ENCODE results near the gene CARD9. TPM values are rescaled to one million over a fixed set of nuclear protein-coding genes. Genes with fewer than 3 reads are reported as not detected.

CARD9 gene
- polyA plus RNA-seq, 1 of the 3 experiments (the other 2 are of a cell fraction), result 1.1 TPM

DNA sequence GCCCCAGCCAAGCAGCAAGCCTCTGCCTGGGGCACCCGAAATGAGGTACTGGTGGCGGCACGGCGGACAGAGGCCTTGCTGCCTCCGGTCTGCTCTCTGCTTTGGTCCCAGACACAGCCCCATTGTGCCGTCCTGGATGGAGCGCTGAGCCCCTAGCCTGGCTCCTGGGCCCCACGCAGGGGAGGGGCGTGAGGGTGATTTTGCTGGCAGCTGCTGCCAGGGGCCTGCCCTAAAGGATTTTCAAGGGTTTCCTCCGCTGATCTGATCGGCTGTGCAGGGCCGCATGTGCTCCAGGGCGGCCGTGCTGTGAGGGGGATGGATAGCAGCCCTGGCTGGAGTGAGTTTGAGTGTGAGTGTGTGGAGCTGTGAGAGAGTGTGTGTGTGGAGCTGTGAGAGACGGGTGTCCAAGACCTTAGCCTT, 44.8 kb downstream of the CARD9 start:
- Histone ChIP-seq H3K79me2 (ENCODE audit: insufficient read depth) (peaks cover 52% of the 10 kb centered on the region), H3K4me2 (peak overlapping the region; percentile 100), H3K4me3 (ENCODE audit: low read depth in 2 of 2, low read length in 1 of 2) (peak overlapping the region; percentile 82 to 84), H3K27me3 (ENCODE audit: insufficient read depth) (no peaks in the 10 kb centered on the region), H3K4me1 (ENCODE audit: control insufficient read depth in 1 of 2, insufficient read depth in 2 of 2, low read depth in 1 of 2, low read length in 1 of 2) (peaks cover 24 to 49% of the 10 kb centered on the region in 2 experiments), H3K9me2 (no peaks in the 10 kb centered on the region), H3F3A (replicated peaks; ENCODE audit: insufficient read depth) (peaks cover 3% of the 10 kb centered on the region), H2AFZ (ENCODE audit: low read depth) (no peak overlapping the region), H3K9ac (peak overlapping the region; percentile 85), H3K36me3 (replicated peaks in 1 of 2; ENCODE audit: control insufficient read depth in 1 of 2, insufficient read depth in 2 of 2, low read length in 1 of 2) (peaks cover 0 to 5% of the 10 kb centered on the region in 2 experiments), H3K27ac (ENCODE audit: low read depth in 2 of 2, low read length in 1 of 2) (peak overlapping the region; percentile 50 to 89; a peak in 3 of 4 replicates), H4K20me1 (ENCODE audit: insufficient read depth) (peaks cover 45% of the 10 kb centered on the region), H3K9me3 (no peaks in the 10 kb centered on the region)
- peak; percentile 72 for DNase-seq
- no peak for TF ChIP-seq NRF1 (IDR thresholded peaks at IDR 0.05; ENCODE audit: low read depth, low read length)
- TF ChIP-seq TAF1 (IDR thresholded peaks at IDR 0.05; ENCODE audit: borderline replicate concordance, low read depth, low read length), result no peak
- TF ChIP-seq MXI1 (IDR thresholded peaks at IDR 0.05; ENCODE audit: low read depth, low read length), result peak; percentile 23; the same call in 1 of the 2 replicates
- WGBS (ENCODE audit: low lambda C conversion rate), result 32% methylated on average over 10 of the region's 15 CpGs
- POLR2A ChIA-PET, result interaction anchor here (2.1 kb wide), 1 partner anchor 35 kb away, joined by 11 read pairs; the partner anchor contains the start of gene DNLZ
- CTCF ChIA-PET, result interaction anchor here (1.0 to 8.1 kb wide), 6 partner anchors 9 to 72 kb away, joined by 3 to 60 read pairs (median 8); partner anchors contain the start of gene DNLZ

DNA sequence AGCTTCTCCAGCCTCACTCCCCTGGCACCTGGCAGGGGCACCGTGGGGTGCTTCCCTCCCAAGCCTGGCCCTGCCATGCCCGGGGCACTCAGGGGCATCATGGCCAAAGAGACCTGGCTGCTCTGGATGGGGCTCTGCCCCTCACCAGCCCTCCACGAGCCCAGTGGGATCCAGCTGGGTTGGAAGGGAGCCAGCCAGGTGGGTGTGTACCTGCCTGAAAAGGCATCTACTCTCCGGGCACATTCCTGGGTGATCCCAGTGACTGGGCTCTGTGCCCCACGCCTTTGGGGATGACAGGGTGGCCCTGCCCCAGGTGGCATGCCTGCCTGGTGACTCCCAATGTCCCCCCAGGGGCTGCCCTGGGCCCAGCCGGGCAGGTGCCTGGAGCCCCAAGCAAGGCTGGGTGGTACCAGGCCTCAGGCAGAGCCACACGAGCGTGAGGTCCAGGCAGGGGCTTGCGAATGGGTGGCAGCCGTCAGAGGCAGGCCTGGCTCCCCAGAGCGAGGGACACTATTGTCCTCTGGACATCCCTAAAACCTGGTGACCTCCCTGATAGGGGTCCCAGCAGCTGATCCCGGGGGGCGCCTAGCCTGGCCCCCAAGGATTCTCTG, 45.4 kb downstream of the CARD9 start:
- 13% methylated on average over 3 of the region's 13 CpGs for WGBS (ENCODE audit: low lambda C conversion rate)
- peak overlapping the region; percentile 85 for H3K9ac ChIP-seq
- no peaks in the 10 kb centered on the region for H3K27me3 ChIP-seq (ENCODE audit: insufficient read depth)
- H2AFZ ChIP-seq (ENCODE audit: low read depth), result no peak overlapping the region
- peak overlapping the region; percentile 100 for H3K4me2 ChIP-seq
- peaks cover 3% of the 10 kb centered on the region for H3F3A ChIP-seq (replicated peaks; ENCODE audit: insufficient read depth)
- peak; percentile 56 for DNase-seq
- H3K27ac ChIP-seq (ENCODE audit: low read depth in 2 of 2, low read length in 1 of 2), result peak overlapping the region; percentile 50 to 89; a peak in 3 of 4 replicates
- H4K20me1 ChIP-seq (ENCODE audit: insufficient read depth), result peaks cover 41% of the 10 kb centered on the region
- TF ChIP-seq MEF2A (IDR thresholded peaks at IDR 0.05; ENCODE audit: borderline replicate concordance, low read depth) (no peak), FOXM1 (IDR thresholded peaks at IDR 0.05; ENCODE audit: low read depth) (no peak), EP300 (IDR thresholded peaks at IDR 0.05; ENCODE audit: borderline replicate concordance in 1 of 2, low read depth in 1 of 2, low read length in 1 of 2) (no peak), RAD21 (IDR thresholded peaks at IDR 0.05; ENCODE audit: low read length) (no peak), RCOR1 (IDR thresholded peaks at IDR 0.05; ENCODE audit: low read length) (no peak), CHD2 (IDR thresholded peaks at IDR 0.05; ENCODE audit: low read length, partially characterized antibody) (no peak), NRF1 (IDR thresholded peaks at IDR 0.05; ENCODE audit: low read depth, low read length) (no peak), SMC3 (IDR thresholded peaks at IDR 0.05; ENCODE audit: low read depth, low read length) (no peak), JUND (IDR thresholded peaks at IDR 0.05) (no peak), GATA2 (CRISPR knock-in tag; IDR thresholded peaks at IDR 0.05) (no peak), MXI1 (IDR thresholded peaks at IDR 0.05; ENCODE audit: low read depth, low read length) (0 out of 2 replicates have a peak, but pooled peaks have one; percentile 13), NFIC (IDR thresholded peaks at IDR 0.05; ENCODE audit: borderline replicate concordance) (no peak)
- TF ChIP-seq, protein P1, sequence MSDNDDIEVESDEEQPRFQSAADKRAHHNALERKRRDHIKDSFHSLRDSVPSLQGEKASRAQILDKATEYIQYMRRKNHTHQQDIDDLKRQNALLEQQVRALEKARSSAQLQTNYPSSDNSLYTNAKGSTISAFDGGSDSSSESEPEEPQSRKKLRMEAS (IDR thresholded peaks at IDR 0.05; ENCODE audit: low read depth), result 0 out of 2 replicates have a peak, but pooled peaks have one; percentile 7
- TF ChIP-seq, protein P2, sequence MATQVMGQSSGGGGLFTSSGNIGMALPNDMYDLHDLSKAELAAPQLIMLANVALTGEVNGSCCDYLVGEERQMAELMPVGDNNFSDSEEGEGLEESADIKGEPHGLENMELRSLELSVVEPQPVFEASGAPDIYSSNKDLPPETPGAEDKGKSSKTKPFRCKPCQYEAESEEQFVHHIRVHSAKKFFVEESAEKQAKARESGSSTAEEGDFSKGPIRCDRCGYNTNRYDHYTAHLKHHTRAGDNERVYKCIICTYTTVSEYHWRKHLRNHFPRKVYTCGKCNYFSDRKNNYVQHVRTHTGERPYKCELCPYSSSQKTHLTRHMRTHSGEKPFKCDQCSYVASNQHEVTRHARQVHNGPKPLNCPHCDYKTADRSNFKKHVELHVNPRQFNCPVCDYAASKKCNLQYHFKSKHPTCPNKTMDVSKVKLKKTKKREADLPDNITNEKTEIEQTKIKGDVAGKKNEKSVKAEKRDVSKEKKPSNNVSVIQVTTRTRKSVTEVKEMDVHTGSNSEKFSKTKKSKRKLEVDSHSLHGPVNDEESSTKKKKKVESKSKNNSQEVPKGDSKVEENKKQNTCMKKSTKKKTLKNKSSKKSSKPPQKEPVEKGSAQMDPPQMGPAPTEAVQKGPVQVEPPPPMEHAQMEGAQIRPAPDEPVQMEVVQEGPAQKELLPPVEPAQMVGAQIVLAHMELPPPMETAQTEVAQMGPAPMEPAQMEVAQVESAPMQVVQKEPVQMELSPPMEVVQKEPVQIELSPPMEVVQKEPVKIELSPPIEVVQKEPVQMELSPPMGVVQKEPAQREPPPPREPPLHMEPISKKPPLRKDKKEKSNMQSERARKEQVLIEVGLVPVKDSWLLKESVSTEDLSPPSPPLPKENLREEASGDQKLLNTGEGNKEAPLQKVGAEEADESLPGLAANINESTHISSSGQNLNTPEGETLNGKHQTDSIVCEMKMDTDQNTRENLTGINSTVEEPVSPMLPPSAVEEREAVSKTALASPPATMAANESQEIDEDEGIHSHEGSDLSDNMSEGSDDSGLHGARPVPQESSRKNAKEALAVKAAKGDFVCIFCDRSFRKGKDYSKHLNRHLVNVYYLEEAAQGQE (IDR thresholded peaks at IDR 0.05; ENCODE audit: low read depth, low read length), result no peak
- H3K79me2 ChIP-seq (ENCODE audit: insufficient read depth), result peaks cover 50% of the 10 kb centered on the region
- POLR2A ChIA-PET, result interaction anchor here (1.0 to 2.1 kb wide), 2 partner anchors 35 to 68 kb away, joined by 3 to 11 read pairs; partner anchors contain the start of gene DNLZ
- no peaks in the 10 kb centered on the region for H3K9me2 ChIP-seq
- H3K4me3 ChIP-seq (ENCODE audit: low read depth in 2 of 2, low read length in 1 of 2), result peak overlapping the region; percentile 82 to 84
- CTCF ChIA-PET, result interaction anchor here (1.0 to 8.1 kb wide), 7 partner anchors 9 to 73 kb away, joined by 3 to 60 read pairs (median 7); partner anchors contain the start of gene DNLZ
- peaks cover 0 to 5% of the 10 kb centered on the region in 2 experiments for H3K36me3 ChIP-seq (replicated peaks in 1 of 2; ENCODE audit: control insufficient read depth in 1 of 2, insufficient read depth in 2 of 2, low read length in 1 of 2)
- H3K4me1 ChIP-seq (ENCODE audit: control insufficient read depth in 1 of 2, insufficient read depth in 2 of 2, low read depth in 1 of 2, low read length in 1 of 2), result peaks cover 24 to 50% of the 10 kb centered on the region in 2 experiments
- no peaks in the 10 kb centered on the region for H3K9me3 ChIP-seq

Data from SK-N-SH (cell line).